SK-N-SH (cell line): Measurements from ENCODE around the gene DHPS.
A peak's percentile ranks its signal among the peaks of the same experiment; 100 is the strongest.

ENCODE experiments used
- CTCF ChIP-seq: fragments of 200-600 bp; sonication (generic); IDR thresholded peaks from 2 replicates; pipeline ENCODE4 v1.6.1; 2017; ENCODE audit warnings: antibody characterized with exemption, mild to moderate bottlenecking, moderate library complexity
- EP300 ChIP-seq, 2 experiments: IDR thresholded peaks; 2 replicates each; pipeline versions ENCODE4 v1.4.0 to v1.6.1; 2012; ENCODE audit warnings: borderline replicate concordance in 1 of 2, low read depth in 1 of 2, low read length in 1 of 2
- MAX ChIP-seq: IDR thresholded peaks from 2 replicates; pipeline ENCODE4 v1.4.0; 2012; ENCODE audit warnings: low read depth
- NFIC ChIP-seq: IDR thresholded peaks from 2 replicates; pipeline ENCODE4 v1.4.0; 2012; ENCODE audit warnings: borderline replicate concordance
- PBX3 ChIP-seq: IDR thresholded peaks from 2 replicates; pipeline ENCODE4; 2012
- POLR2AphosphoS5 ChIP-seq: IDR thresholded peaks from 2 replicates; pipeline ENCODE4 v1.6.1; 2012; ENCODE audit warnings: low read depth, low read length
- RCOR1 ChIP-seq: fragments of 150-350 bp; IDR thresholded peaks from 2 replicates; pipeline ENCODE4 v1.6.1; 2017; ENCODE audit warnings: antibody characterized with exemption, low read length
- SIN3A ChIP-seq: IDR thresholded peaks from 2 replicates; pipeline ENCODE4 v1.6.1; 2012; ENCODE audit warnings: low read depth, mild to moderate bottlenecking, low read length, moderate library complexity, borderline replicate concordance
- TAF1 ChIP-seq: IDR thresholded peaks from 2 replicates; pipeline ENCODE4 v1.6.1; 2012; ENCODE audit warnings: low read depth, mild to moderate bottlenecking, low read length, moderate library complexity, borderline replicate concordance
- ZBTB33 ChIP-seq: IDR thresholded peaks from 2 replicates; pipeline ENCODE4 v1.4.0; 2012; ENCODE audit warnings: low read depth, borderline replicate concordance

- no peak for TF ChIP-seq SIN3A
- no peak for TF ChIP-seq CTCF
- TF ChIP-seq MAX, result no peak
- no peak for TF ChIP-seq TAF1
- no peak; the same call in 1 of the 2 replicates for TF ChIP-seq POLR2AphosphoS5
- TF ChIP-seq EP300 (IDR thresholded peaks at IDR 0.05; ENCODE audit: borderline replicate concordance in 1 of 2, low read depth in 1 of 2, low read length in 1 of 2), result no peak
- TF ChIP-seq NFIC, result no peak
- no peak for TF ChIP-seq ZBTB33
- TF ChIP-seq RCOR1, result no peak
- 0 out of 2 replicates have a peak, but pooled peaks have one; percentile 1 for TF ChIP-seq PBX3
Measured at GRCh38 chr19:12670159-12670928, 11.3 kb downstream of the DHPS start.
